Caki2 (cell line): ENCODE measurements around the gene CPLX4. TPM values are rescaled to one million over a fixed set of nuclear protein-coding genes. Genes with fewer than 3 reads are reported as not detected.

Experiments used
- DNase-seq: peaks from one replicate; pipeline ENCODE4 v3.0.0-alpha.2; 2015; ENCODE audit warnings: low read depth
- in situ Hi-C: cut with HindIII; loops from 2 replicates; pipeline ENCODE4 v1.10.0; 2016; ENCODE audit warnings: low sequenced_read_pairs, low pct_unique_long_range_greater_than_20kb, mixed read lengths
- total RNA-seq: library from RNA; depleted of rRNA; stranded (reverse); fragments of >200 nt; shearing (Covaris generic); gene quantifications from 2 replicates; pipeline ENCODE4 v1.2.3, GENCODE V29; 2014; ENCODE audit warnings: low replicate concordance; rRNA removed

The CPLX4 gene, protein sequence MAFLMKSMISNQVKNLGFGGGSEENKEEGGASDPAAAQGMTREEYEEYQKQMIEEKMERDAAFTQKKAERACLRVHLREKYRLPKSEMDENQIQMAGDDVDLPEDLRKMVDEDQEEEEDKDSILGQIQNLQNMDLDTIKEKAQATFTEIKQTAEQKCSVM
- not detected in 2 replicates for total RNA-seq

DNA sequence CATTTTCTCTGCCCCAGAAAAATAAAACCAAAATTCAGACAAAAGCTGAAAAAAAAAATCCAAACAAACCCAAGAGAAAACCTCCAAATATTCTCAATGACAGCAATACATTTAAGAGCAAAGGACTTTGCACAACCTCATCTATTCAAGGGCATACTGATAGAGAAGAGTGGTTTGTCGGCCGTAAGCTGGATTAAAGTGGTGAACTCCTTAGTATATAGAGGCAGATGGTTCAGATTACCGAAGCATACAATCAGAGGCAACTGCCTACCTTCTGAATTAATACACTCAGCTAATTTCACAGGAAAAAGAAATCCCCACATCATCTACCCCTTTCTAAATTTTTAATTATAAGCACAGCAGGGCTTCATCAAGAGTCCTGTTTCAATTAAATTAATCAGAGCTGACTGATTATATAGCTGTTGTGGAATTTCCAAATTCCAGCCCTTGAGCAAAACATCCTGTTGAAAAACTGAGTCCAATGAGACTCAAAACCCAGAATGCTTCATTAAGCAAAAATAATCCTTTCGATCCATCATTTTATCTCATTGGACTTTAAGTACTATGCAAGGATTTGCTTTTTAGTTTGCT is at the start of gene CPLX4:
CPLX4 (minus strand) TSS at position 190 of the 591 bp plus-strand sequence; CDS start at position 3, 187 bp downstream.
- in situ Hi-C loops: no loop called here

DNA sequence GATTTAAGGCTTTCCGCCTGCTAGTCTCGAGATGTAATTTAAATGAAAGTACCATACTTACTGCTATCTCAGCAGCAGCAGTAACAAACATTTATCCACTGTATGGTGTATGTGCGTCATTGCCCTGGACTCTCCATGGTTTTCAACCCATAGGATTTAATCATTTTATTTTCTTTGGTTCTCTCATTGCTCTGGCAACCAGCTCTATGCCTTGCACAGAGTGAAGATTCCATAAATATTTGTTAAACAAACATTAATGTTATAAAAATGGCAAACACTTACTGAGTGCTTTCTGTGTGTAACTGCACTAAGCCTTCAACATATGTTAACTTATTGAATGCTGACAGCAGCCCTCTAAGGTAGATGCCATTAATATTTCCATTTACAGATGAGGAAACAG is 41.9 kb upstream of the CPLX4 start:
- in situ Hi-C loops: no loop called here
- no peak for DNase-seq

More for the DNA sequence above, at the start of gene CPLX4:
- no peak for DNase-seq

- in situ Hi-C loops: no loop called here
- peak; percentile 0 for DNase-seq
Measured at GRCh38 chr18:59359576-59359952, 41.1 kb upstream of the CPLX4 start.

- peak; percentile 83 for DNase-seq
- in situ Hi-C loops: no loop called here
Measured at GRCh38 chr18:59358712-59359575, 40.5 kb upstream of the CPLX4 start, which contains the start of gene LMAN1. TSS of gene LMAN1 (minus strand) at chr18:59359265. CDS start at chr18:59359244, 21 bp downstream.

DNA sequence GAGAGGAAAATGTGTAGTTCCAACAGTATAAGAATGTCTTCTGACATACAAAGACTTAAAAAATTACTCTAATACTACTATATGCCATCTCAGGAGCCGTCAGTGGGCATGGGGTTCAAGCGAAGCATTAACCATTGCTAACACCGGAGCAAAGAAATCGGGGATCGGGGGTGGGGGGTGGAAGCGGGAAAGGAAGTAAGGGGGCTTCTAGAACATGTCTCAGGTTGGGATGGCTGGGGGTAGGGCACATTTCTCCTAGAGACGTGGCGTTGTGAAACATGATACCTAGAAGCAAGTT is 39.9 kb upstream of the CPLX4 start:
- in situ Hi-C loops: no loop called here
- no peak for DNase-seq

- in situ Hi-C loops: no loop called here
- DNase-seq: peak; percentile 35
Measured at GRCh38 chr18:59357928-59358327, 39.5 kb upstream of the CPLX4 start.

DNA sequence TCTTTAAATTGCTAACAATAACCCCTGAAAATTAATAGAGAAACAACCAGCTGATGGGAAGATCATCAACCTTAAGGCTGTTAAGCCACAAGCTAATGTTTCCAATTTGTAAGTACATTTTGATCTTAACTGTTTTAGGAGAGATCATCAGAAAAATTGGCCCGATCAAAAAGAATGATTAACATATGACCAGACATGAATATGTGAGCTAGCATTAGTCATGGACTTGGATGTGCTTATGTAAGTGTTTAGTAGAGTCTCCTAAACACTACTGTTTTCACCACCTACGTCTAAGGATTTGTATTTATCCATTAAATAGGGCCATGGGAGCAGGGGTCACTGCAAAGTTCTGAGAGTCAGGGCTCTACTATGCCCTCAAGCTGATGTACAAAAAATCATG is 36.3 kb upstream of the CPLX4 start:
- DNase-seq: no peak
- in situ Hi-C loops: no loop called here

DNA sequence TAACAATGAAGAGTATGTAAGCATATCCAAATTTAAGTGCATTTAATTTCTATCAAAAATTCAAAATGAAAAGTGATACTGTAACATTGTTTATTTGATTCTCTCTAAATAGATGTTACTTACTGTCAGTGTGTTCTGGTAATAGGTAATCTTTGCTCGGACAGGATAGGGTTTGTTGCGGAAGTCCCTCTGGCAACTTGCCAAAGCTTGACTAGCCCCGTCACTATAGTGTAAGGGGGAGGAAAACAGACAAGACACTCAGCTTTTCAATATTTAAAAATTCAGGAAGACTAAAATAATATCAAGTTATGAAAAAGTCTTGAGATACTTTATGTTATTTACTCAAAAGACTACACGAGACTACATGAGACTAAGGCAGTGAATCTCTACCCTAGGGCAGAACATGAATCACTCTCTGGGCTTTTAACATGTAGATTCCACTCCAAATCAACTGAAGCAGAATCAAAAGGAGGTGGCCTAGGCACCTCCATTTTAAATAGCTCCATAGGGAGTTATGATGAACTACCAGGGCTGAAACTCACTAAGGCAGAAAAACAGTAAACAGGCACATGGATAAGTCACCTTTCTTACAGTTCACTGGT is 34.7 kb upstream of the CPLX4 start:
- no peak for DNase-seq
- in situ Hi-C loops: no loop called here

DNA sequence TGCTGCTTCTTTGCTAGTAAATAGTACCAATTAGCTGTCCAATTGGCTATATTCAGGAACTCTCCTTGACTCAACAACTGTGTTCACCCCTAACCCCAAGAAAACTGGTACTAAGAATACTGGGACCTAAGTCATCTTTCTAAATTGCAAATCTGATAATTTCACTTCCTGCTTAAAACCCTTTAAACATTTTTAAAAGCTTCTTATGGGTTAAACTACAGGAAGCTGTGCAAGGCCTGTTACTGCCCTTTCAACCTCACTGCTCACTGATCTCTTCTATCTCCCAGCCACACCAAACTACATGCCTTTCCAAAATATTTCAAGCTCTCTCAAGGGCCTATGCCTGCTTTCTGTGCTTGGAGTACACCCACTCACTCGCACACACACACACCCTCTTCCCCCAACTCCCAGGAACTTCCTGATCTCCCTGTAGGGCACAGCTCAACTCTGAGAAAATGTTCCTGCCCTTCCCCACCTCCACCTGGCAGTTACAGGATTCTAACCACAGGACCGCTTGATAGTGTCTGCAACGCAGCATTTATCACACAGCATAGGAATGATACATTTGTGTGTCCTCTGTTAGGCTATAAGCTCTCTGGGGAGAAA is 33.9 kb upstream of the CPLX4 start:
- in situ Hi-C loops: no loop called here
- DNase-seq: no peak

GRCh38 chr18:59345556-59345955 is 27.1 kb upstream of the CPLX4 start:
- in situ Hi-C loops: no loop called here
- DNase-seq: no peak

- no peak for DNase-seq
- in situ Hi-C loops: no loop called here
Measured at GRCh38 chr18:59344996-59345395, 26.5 kb upstream of the CPLX4 start.

DNA sequence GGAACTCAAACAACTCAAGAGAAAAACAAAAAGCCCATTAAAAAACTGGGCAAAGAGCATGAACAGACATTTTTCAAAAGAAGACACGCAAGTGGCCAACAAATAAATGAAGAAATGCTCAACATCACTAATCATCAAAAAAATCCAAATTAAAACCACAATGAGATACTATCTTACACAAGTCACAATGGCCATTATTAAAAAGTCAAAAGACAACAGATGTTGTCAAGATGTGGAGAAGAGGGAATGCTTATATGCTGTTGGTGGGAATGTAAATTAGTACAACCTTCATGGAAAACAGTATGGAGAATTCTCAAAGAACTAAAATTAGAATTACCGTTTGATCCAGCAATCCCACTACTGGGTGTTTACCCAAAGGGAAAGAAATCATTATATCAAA is 25.5 kb upstream of the CPLX4 start:
- in situ Hi-C loops: no loop called here
- no peak for DNase-seq

GRCh38 chr18:59340817-59341216 is 22.4 kb upstream of the CPLX4 start:
- DNase-seq: no peak
- in situ Hi-C loops: no loop called here

- in situ Hi-C loops: no loop called here
- no peak for DNase-seq
Measured at GRCh38 chr18:59340312-59340711, 21.9 kb upstream of the CPLX4 start.

- no peak for DNase-seq
- in situ Hi-C loops: no loop called here
Measured at GRCh38 chr18:59332986-59333385, 14.5 kb upstream of the CPLX4 start.

DNA sequence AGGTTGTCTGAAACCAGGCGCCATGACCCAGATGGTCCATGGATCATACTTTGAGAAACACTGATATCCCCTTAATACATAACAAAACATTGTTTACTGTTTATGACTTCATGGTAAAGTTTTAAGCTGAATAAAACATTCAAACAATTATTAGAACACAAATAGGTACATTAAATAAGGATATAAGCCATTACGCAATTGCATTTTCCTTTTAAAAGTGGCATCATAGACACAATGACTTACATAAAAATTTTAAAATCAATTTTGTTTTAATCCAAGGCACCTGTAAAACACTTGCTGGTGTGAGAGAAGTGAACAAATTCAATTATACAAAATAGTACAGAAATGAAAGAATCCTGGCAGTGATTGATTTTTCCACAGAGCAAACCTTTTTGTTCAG is 10.2 kb upstream of the CPLX4 start:
- in situ Hi-C loops: no loop called here
- no peak for DNase-seq

- no peak for DNase-seq
- in situ Hi-C loops: no loop called here
Measured at GRCh38 chr18:59325965-59326364, 7.5 kb upstream of the CPLX4 start.

GRCh38 chr18:59324623-59324971 is 6.1 kb upstream of the CPLX4 start:
- in situ Hi-C loops: no loop called here
- DNase-seq: no peak
